Hematopoietic multipotent progenitor cell (in vitro differentiated cells): ENCODE results near the gene FYN. TPM values are rescaled to one million over a fixed set of nuclear protein-coding genes. Genes with fewer than 3 reads are reported as not detected.
A peak's percentile ranks its signal among the peaks of the same experiment; 100 is the strongest.

Experiments
- DNase-seq, 3 donors: peaks; one replicate each; pipeline ENCODE4 v3.0.0-alpha.2; 2011 to 2015; ENCODE audit warnings: low read depth in 2 of 3, low spot score in 2 of 3
- total RNA-seq: library from RNA; depleted of rRNA; stranded (reverse); fragments of >200 nt; gene quantifications from one replicate; pipeline ENCODE4 v1.2.3, GENCODE V29; 2012

FYN gene
- total RNA-seq, 1 donor: 20.2 TPM

- DNase-seq: no peak
Measured at GRCh38 chr6:111615916-111616612, 257.2 kb downstream of the FYN start.

DNA sequence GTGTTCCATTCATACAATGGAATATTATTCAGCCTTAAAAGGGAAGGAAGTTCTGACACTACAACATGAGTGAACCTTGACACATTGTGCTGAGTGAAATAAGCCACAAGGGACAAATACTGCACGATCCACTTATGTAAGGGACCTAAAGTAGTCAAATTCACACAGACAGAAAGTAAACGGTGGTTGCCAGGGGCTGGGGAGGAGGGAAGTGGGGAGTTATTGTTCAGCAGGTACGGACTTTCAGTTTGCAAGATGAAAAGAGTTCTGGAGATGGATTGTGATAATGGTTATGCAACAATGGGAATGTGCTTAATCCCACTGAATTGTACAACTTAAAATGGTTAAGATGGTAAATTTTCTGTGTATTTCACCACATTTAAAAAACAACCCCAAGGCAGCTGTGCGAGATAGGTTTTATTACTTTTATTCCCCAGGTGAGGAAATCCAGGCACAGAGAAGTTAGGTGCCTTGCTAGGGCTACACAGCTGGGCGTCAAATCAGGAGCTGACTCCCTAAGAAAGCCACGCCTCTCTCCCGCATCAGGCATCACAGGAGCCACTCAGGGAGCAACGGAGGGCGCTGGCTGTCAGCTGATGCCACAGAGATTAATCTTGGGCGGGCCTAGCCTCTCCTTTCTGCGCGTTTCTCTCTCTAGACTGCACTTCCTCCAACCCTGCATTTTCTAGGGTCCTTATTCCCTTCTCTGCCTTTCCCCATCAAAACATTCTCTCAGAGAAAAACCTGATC lies 258.2 kb downstream of the FYN start:
- DNase-seq: peak in 1 of 3 donors; percentile 20

DNA sequence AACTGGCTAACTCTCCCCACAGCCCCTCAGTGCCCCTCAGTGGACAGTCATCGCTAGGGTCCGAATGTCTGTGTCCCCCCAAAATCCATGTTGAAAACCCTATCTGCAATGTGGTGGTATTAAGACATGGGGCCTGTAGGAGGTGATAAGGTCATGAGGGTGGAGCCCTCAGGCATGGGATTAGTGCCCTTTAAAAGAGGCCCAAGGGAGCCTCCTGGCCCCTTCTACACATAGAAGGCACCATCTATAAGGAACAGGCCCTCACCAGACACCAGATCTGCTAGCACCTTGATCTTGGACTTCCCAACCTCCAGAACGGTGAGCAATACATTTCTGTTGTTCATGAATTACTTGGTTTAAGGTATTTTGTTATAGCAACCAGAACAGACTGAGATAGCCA lies 260.9 kb downstream of the FYN start:
- no peak for DNase-seq

DNA sequence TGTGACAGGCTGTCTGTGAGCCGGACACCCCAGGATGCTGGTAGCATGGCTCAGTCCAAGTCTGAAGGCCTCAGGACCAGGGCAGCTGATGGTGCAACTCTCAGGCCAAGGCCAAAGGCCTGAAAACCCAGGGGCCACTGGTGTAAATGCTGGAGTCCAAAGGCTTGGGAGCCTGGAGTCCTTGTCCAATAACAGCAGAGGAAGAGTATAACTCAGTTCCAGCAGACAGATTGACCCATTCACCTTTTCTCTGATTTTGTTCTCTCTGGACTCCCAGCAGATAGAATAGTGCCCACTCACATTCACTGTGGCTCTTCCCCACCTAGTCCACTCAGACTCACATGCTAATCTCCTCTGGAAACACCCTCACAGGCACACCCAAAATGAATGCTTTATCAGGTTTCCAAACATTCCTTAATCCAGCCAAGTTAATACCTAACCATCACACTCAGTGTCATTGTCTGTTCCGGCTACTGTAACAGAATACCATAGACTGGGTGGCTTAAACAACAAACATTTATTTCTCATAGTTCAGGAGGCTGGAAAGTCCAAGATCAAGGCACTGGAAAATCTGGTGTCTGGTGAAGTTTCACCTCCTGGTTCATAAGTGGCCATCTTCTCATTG lies 262.6 kb downstream of the FYN start:
- no peak for DNase-seq

Other genes with a start within 250 kb of the FYN start
- gene CCN6, start 180.7 kb upstream of the FYN start, total RNA-seq: not detected
- 11.6 TPM for gene TUBE1, start 214.0 kb upstream of the FYN start, total RNA-seq
- 5.1 TPM for gene FAM229B, start 214.1 kb upstream of the FYN start, total RNA-seq